GM23338 (cell line): ENCODE measurements around the gene NEO1. TPM values are rescaled to one million over a fixed set of nuclear protein-coding genes. Genes with fewer than 3 reads are reported as not detected.

Experiments used
- ATAC-seq: fragments of 200-7000 bp; cut with Tn5 transposase; 3 replicates; pipeline ENCODE4 v1.9.1; 2020
- DNase-seq: peaks from one replicate; pipeline ENCODE4 v3.0.0-alpha.2; 2015; ENCODE audit warnings: low spot score
- H2AFZ ChIP-seq: fragments of 200-600 bp; sonication (generic); 2 replicates; pipeline ENCODE4 v1.8.0; 2016; ENCODE audit warnings: antibody characterized with exemption, mild to moderate bottlenecking, moderate library complexity
- H3F3A ChIP-seq: fragments of 200-600 bp; sonication (generic); replicated peaks from 2 replicates; pipeline ENCODE4 v1.8.0; 2017; ENCODE audit warnings: antibody characterized with exemption, mixed run types, low read depth
- H3K27ac ChIP-seq: fragments of 200-600 bp; sonication (generic); 2 replicates; pipeline ENCODE4 v1.6.1; 2016; ENCODE audit warnings: low read depth
- H3K27me3 ChIP-seq: fragments of 200-600 bp; sonication (generic); 2 replicates; pipeline ENCODE4 v1.8.0; 2016; ENCODE audit warnings: mild to moderate bottlenecking, mixed run types, moderate library complexity; ENCODE audit not compliant: insufficient read depth
- H3K36me3 ChIP-seq: fragments of 200-600 bp; sonication (generic); 2 replicates; pipeline ENCODE4 v1.8.0; 2016; ENCODE audit warnings: mild to moderate bottlenecking; ENCODE audit not compliant: insufficient read depth
- H3K4me1 ChIP-seq: fragments of 200-600 bp; sonication (generic); 2 replicates; pipeline ENCODE4 v1.8.0; 2016; ENCODE audit warnings: mild to moderate bottlenecking, moderate library complexity; ENCODE audit not compliant: insufficient read depth
- H3K4me2 ChIP-seq: fragments of 200-600 bp; sonication (generic); 2 replicates; pipeline ENCODE4 v1.7.1; 2017; ENCODE audit warnings: mixed run types
- H3K4me3 ChIP-seq: fragments of 200-600 bp; sonication (generic); 2 replicates; pipeline ENCODE4 v1.6.1; 2016; ENCODE audit warnings: mixed run types
- H3K79me2 ChIP-seq: fragments of 200-600 bp; sonication (generic); replicated peaks from 2 replicates; pipeline ENCODE4 v1.8.0; 2017; ENCODE audit warnings: mild to moderate bottlenecking; ENCODE audit not compliant: insufficient read depth
- H3K9me2 ChIP-seq: fragments of 200-600 bp; sonication (generic); 2 replicates; pipeline ENCODE4 v1.8.0; 2017; ENCODE audit not compliant: insufficient read depth
- H4K20me1 ChIP-seq: fragments of 200-600 bp; sonication (generic); replicated peaks from 2 replicates; pipeline ENCODE4 v1.8.0; 2017; ENCODE audit warnings: mild to moderate bottlenecking; ENCODE audit not compliant: insufficient read depth
- H3K27ac Mint-ChIP-seq: 2 replicates; pipeline ENCODE4 v1.8.0; 2020; ENCODE audit warnings: inconsistent platforms, mild to moderate bottlenecking, moderate library complexity, mixed read lengths
- H3K27me3 Mint-ChIP-seq: 3 replicates; pipeline ENCODE4 v1.8.0; 2022; ENCODE audit warnings: low read depth, mild to moderate bottlenecking, moderate library complexity, mixed read lengths, inconsistent platforms; ENCODE audit not compliant: insufficient read depth, poor library complexity
- H3K36me3 Mint-ChIP-seq: 3 replicates; pipeline ENCODE4 v1.8.0; 2021; ENCODE audit warnings: low read depth, mild to moderate bottlenecking, inconsistent platforms, moderate library complexity, mixed read lengths
- H3K4me1 Mint-ChIP-seq: 3 replicates; pipeline ENCODE4 v1.8.0; 2020; ENCODE audit warnings: mild to moderate bottlenecking, inconsistent platforms, mixed read lengths
- H3K4me3 Mint-ChIP-seq: 3 replicates; pipeline ENCODE4 v1.8.0; 2021; ENCODE audit warnings: moderate library complexity, mild to moderate bottlenecking, inconsistent platforms, mixed read lengths
- H3K9me3 Mint-ChIP-seq: 3 replicates; pipeline ENCODE4 v1.8.0; 2020; ENCODE audit warnings: moderate library complexity, mild to moderate bottlenecking, inconsistent platforms, mixed read lengths
- CREB1 ChIP-seq: fragments of 250-450 bp; sonication (Bioruptor Pico); IDR thresholded peaks from 2 replicates; pipeline ENCODE4 v1.5.0; 2020; ENCODE audit warnings: low read depth, mild to moderate bottlenecking, moderate library complexity
- ETS1 ChIP-seq: IDR thresholded peaks from 2 replicates; pipeline ENCODE4 v1.6.1; 2016; ENCODE audit warnings: antibody characterized with exemption
- EZH2 ChIP-seq: fragments of 200-600 bp; sonication (generic); IDR thresholded peaks from one replicate; pipeline ENCODE4 v1.8.0; 2017; ENCODE audit warnings: antibody characterized with exemption, mild to moderate bottlenecking, low read depth; ENCODE audit not compliant: unreplicated experiment
- JUNB ChIP-seq: IDR thresholded peaks from one replicate; pipeline ENCODE4 v1.6.1; 2016; ENCODE audit warnings: antibody characterized with exemption; ENCODE audit not compliant: unreplicated experiment
- NANOG ChIP-seq: IDR thresholded peaks from 2 replicates; pipeline ENCODE4 v1.6.1; 2016; ENCODE audit warnings: antibody characterized with exemption, borderline replicate concordance
- polyA plus RNA-seq: library from polyadenylated mRNA; unstranded; fragments of >200 nt; fragmentation: Nextera tagmentation; extraction: Ambion mirVana; gene quantifications from 2 replicates; pipeline ENCODE4 v1.2.1, GENCODE V29; 2016
- total RNA-seq: library from RNA; depleted of rRNA; stranded (reverse); fragments of >200 nt; shearing (Covaris generic); gene quantifications from 2 replicates; pipeline ENCODE4 v1.2.3, GENCODE V29; 2014
- TF ChIP-seq, protein P1 (sequence below): fragments of 250-450 bp; sonication (Bioruptor Pico); IDR thresholded peaks from 2 replicates; pipeline ENCODE4 v1.5.0; 2020; ENCODE audit warnings: mild to moderate bottlenecking, moderate library complexity

Gene NEO1
- total and polyA plus RNA-seq, 2 experiments from 2014 or later = 8.4 to 45.8 TPM

GRCh38 chr15:73183071-73183470, 130.8 kb downstream of the NEO1 start (continued):
- TF ChIP-seq, protein P1, sequence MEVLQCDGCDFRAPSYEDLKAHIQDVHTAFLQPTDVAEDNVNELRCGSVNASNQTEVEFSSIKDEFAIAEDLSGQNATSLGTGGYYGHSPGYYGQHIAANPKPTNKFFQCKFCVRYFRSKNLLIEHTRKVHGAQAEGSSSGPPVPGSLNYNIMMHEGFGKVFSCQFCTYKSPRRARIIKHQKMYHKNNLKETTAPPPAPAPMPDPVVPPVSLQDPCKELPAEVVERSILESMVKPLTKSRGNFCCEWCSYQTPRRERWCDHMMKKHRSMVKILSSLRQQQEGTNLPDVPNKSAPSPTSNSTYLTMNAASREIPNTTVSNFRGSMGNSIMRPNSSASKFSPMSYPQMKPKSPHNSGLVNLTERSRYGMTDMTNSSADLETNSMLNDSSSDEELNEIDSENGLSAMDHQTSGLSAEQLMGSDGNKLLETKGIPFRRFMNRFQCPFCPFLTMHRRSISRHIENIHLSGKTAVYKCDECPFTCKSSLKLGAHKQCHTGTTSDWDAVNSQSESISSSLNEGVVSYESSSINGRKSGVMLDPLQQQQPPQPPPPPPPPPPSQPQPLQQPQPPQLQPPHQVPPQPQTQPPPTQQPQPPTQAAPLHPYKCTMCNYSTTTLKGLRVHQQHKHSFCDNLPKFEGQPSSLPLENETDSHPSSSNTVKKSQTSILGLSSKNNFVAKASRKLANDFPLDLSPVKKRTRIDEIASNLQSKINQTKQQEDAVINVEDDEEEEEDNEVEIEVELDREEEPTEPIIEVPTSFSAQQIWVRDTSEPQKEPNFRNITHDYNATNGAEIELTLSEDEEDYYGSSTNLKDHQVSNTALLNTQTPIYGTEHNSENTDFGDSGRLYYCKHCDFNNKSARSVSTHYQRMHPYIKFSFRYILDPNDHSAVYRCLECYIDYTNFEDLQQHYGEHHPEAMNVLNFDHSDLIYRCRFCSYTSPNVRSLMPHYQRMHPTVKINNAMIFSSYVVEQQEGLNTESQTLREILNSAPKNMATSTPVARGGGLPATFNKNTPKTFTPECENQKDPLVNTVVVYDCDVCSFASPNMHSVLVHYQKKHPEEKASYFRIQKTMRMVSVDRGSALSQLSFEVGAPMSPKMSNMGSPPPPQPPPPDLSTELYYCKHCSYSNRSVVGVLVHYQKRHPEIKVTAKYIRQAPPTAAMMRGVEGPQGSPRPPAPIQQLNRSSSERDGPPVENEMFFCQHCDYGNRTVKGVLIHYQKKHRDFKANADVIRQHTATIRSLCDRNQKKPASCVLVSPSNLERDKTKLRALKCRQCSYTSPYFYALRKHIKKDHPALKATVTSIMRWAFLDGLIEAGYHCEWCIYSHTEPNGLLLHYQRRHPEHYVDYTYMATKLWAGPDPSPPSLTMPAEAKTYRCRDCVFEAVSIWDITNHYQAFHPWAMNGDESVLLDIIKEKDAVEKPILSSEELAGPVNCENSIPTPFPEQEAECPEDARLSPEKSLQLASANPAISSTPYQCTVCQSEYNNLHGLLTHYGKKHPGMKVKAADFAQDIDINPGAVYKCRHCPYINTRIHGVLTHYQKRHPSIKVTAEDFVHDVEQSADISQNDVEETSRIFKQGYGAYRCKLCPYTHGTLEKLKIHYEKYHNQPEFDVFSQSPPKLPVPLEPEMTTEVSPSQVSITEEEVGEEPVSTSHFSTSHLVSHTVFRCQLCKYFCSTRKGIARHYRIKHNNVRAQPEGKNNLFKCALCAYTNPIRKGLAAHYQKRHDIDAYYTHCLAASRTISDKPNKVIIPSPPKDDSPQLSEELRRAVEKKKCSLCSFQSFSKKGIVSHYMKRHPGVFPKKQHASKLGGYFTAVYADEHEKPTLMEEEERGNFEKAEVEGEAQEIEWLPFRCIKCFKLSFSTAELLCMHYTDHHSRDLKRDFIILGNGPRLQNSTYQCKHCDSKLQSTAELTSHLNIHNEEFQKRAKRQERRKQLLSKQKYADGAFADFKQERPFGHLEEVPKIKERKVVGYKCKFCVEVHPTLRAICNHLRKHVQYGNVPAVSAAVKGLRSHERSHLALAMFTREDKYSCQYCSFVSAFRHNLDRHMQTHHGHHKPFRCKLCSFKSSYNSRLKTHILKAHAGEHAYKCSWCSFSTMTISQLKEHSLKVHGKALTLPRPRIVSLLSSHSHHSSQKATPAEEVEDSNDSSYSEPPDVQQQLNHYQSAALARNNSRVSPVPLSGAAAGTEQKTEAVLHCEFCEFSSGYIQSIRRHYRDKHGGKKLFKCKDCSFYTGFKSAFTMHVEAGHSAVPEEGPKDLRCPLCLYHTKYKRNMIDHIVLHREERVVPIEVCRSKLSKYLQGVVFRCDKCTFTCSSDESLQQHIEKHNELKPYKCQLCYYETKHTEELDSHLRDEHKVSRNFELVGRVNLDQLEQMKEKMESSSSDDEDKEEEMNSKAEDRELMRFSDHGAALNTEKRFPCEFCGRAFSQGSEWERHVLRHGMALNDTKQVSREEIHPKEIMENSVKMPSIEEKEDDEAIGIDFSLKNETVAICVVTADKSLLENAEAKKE = no peak
- no peak for TF ChIP-seq NANOG
- no peak for TF ChIP-seq ETS1
- TF ChIP-seq JUNB = no peak
- no peak for TF ChIP-seq CREB1

DNA sequence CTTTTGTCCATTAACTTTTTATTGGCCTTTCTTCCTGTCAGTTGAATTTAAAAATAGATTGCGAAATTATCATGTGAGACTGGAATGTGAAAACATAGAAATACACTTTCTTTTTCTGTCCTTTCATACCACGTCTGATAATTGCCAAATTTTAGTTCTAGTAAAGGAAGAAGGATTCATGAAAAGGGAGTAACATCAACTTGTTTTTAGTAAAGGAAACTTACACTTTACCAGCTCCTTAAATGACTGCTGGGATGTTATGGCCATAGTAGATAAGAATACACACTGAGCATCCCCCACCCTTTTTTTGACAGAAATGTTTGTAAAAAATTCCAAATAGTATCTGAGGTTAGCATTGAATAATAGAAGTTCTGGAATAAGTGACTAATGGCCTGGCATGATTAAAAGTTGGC, 137.9 kb downstream of the NEO1 start:
- DNase-seq (no peak), ATAC-seq (no peak)
- Mint-ChIP-seq H3K9me3 (no peaks in the 10 kb centered on the region), H3K4me3 (no peak overlapping the region), H3K36me3 (no peaks in the 10 kb centered on the region), H3K27me3 (no peaks in the 10 kb centered on the region), H3K4me1 (no peaks in the 10 kb centered on the region), H3K27ac (no peak overlapping the region)
- Histone ChIP-seq H3K27ac (no peak overlapping the region), H3K9me2 (no peaks in the 10 kb centered on the region), H3K79me2 (no peaks in the 10 kb centered on the region), H3K36me3 (no peaks in the 10 kb centered on the region), H3F3A (no peaks in the 10 kb centered on the region), H2AFZ (no peak overlapping the region), H3K27me3 (no peaks in the 10 kb centered on the region), H4K20me1 (no peaks in the 10 kb centered on the region), H3K4me3 (no peak overlapping the region), H3K4me2 (no peak overlapping the region), H3K4me1 (no peaks in the 10 kb centered on the region)
- no peak for TF ChIP-seq EZH2
- TF ChIP-seq CREB1 = no peak
- TF ChIP-seq, protein P1 = no peak
